Measurements from ENCODE around the gene PLEKHA7.
"Not testable (repeated sequence)": the region's sequence is repeated elsewhere in the genome, so short reads cannot be mapped to it uniquely, and the experiment has no call there.

PLEKHA7 gene

GRCh38 chr11:17004486-17005148 is 9.6 kb downstream of the PLEKHA7 start:
- DNase-seq: no peak

GRCh38 chr11:17003426-17003825 is 10.8 kb downstream of the PLEKHA7 start:
- DNase-seq: no peak

- no peak for DNase-seq
These were observed 11.7 kb downstream of the PLEKHA7 start for GRCh38 chr11:17002543-17002942.

- no peak for DNase-seq
These were observed 12.4 kb downstream of the PLEKHA7 start for GRCh38 chr11:17001806-17002205.

GRCh38 chr11:17000987-17001386 is 13.2 kb downstream of the PLEKHA7 start:
- DNase-seq: no peak

- DNase-seq: not testable (repeated sequence)
These were observed 14.0 kb downstream of the PLEKHA7 start for GRCh38 chr11:17000253-17000652.

GRCh38 chr11:16999116-16999515 is 15.1 kb downstream of the PLEKHA7 start:
- no peak for DNase-seq

GRCh38 chr11:16997624-16998023 is 16.6 kb downstream of the PLEKHA7 start:
- DNase-seq: no peak

- no peak for DNase-seq
These were observed 20.7 kb downstream of the PLEKHA7 start for GRCh38 chr11:16993495-16993894.

GRCh38 chr11:16992846-16993245 is 21.4 kb downstream of the PLEKHA7 start:
- no peak for DNase-seq

- DNase-seq: no peak
These were observed 24.7 kb downstream of the PLEKHA7 start for GRCh38 chr11:16989554-16989953.

- DNase-seq: no peak
These were observed 27.0 kb downstream of the PLEKHA7 start for GRCh38 chr11:16987205-16987568.

- DNase-seq: no peak
These were observed 27.6 kb downstream of the PLEKHA7 start for GRCh38 chr11:16986434-16987204.

GRCh38 chr11:16985297-16985696 is 28.9 kb downstream of the PLEKHA7 start:
- DNase-seq: no peak

- DNase-seq: no peak
These were observed 30.0 kb downstream of the PLEKHA7 start for GRCh38 chr11:16984229-16984628.

GRCh38 chr11:16982809-16983208 is 31.4 kb downstream of the PLEKHA7 start:
- DNase-seq: no peak

GRCh38 chr11:16982256-16982671 is 31.9 kb downstream of the PLEKHA7 start:
- DNase-seq: no peak

- peak; percentile 68 for DNase-seq
These were observed 32.5 kb downstream of the PLEKHA7 start for GRCh38 chr11:16981651-16982194.

- no peak for DNase-seq
These were observed 34.3 kb downstream of the PLEKHA7 start for GRCh38 chr11:16979703-16980622.

- DNase-seq: no peak
These were observed 36.3 kb downstream of the PLEKHA7 start for GRCh38 chr11:16977994-16978315.

GRCh38 chr11:16977136-16977993 is 36.8 kb downstream of the PLEKHA7 start:
- no peak for DNase-seq

- no peak for DNase-seq
These were observed 37.8 kb downstream of the PLEKHA7 start for GRCh38 chr11:16976379-16976778.

Measured in left hindlimb (tissue), 1 donor.